ENCODE results near the gene TMEM238L.

The TMEM238L gene

DNA sequence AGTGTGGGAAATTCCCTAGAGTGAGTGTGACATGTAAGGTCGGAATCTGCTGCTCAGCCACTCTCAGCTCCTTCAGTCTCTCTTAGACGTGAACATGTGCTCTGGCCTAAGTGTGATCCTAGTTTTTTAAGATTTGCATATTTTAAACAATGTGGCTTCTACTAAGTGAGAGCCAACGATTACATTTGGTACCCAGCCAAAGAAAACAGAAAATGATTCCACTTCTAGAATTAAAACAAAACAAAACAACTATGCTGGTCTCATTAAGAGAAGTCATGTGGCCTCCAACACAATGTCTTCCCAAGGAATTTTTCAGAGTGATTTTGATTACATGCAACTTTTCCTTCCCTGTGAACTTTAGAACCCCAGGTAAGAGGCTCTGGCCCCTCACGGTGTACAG, 10.1 kb downstream of the TMEM238L start:
- no peak for TF ChIP-seq YY1 (IDR thresholded peaks at IDR 0.05; ENCODE audit: low read depth)
- TF ChIP-seq TCF12 (IDR thresholded peaks at IDR 0.05; ENCODE audit: low read depth) = no peak
- TF ChIP-seq EGR1 (IDR thresholded peaks at IDR 0.05) = no peak
- TF ChIP-seq TAF1 (IDR thresholded peaks at IDR 0.05; ENCODE audit: low read depth) = no peak
- no peak for TF ChIP-seq NFIC (IDR thresholded peaks at IDR 0.05)
- TF ChIP-seq CREB1 (IDR thresholded peaks at IDR 0.05; ENCODE audit: low read depth) = no peak
- TF ChIP-seq, protein P1, sequence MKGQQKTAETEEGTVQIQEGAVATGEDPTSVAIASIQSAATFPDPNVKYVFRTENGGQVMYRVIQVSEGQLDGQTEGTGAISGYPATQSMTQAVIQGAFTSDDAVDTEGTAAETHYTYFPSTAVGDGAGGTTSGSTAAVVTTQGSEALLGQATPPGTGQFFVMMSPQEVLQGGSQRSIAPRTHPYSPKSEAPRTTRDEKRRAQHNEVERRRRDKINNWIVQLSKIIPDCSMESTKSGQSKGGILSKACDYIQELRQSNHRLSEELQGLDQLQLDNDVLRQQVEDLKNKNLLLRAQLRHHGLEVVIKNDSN (IDR thresholded peaks at IDR 0.05) = no peak
- no peak for TF ChIP-seq ZBTB7A (IDR thresholded peaks at IDR 0.05; ENCODE audit: low read depth)
- no peak for TF ChIP-seq FOXM1 (IDR thresholded peaks at IDR 0.05; ENCODE audit: borderline replicate concordance, low read depth)
- TF ChIP-seq, protein P2, sequence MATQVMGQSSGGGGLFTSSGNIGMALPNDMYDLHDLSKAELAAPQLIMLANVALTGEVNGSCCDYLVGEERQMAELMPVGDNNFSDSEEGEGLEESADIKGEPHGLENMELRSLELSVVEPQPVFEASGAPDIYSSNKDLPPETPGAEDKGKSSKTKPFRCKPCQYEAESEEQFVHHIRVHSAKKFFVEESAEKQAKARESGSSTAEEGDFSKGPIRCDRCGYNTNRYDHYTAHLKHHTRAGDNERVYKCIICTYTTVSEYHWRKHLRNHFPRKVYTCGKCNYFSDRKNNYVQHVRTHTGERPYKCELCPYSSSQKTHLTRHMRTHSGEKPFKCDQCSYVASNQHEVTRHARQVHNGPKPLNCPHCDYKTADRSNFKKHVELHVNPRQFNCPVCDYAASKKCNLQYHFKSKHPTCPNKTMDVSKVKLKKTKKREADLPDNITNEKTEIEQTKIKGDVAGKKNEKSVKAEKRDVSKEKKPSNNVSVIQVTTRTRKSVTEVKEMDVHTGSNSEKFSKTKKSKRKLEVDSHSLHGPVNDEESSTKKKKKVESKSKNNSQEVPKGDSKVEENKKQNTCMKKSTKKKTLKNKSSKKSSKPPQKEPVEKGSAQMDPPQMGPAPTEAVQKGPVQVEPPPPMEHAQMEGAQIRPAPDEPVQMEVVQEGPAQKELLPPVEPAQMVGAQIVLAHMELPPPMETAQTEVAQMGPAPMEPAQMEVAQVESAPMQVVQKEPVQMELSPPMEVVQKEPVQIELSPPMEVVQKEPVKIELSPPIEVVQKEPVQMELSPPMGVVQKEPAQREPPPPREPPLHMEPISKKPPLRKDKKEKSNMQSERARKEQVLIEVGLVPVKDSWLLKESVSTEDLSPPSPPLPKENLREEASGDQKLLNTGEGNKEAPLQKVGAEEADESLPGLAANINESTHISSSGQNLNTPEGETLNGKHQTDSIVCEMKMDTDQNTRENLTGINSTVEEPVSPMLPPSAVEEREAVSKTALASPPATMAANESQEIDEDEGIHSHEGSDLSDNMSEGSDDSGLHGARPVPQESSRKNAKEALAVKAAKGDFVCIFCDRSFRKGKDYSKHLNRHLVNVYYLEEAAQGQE (IDR thresholded peaks at IDR 0.05; ENCODE audit: low read depth) = no peak
- no peak for TF ChIP-seq EP300 (IDR thresholded peaks at IDR 0.05; ENCODE audit: borderline replicate concordance)
- no peak for TF ChIP-seq TEAD4 (IDR thresholded peaks at IDR 0.05)

DNA sequence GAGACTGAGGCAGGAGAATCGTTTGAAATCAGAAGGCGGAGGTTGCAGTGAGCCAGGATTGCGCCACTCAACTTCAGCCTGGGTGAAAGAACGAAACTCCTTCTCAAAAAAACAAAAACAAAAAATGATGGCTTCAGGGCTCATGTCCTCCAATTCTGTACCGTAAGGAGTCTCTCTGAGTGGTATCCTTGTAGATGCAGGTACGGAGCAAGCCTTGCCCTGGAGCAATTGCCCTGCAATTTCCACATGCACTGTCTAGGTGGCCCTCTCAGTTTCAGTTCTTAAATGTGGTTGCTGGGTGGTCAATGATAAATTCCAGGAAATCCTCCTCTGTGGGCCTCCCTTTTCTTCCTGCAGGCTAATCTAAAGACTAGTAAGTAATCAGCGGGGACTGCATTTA, 10.6 kb downstream of the TMEM238L start:
- TF ChIP-seq, protein P1 (IDR thresholded peaks at IDR 0.05) = no peak
- no peak for TF ChIP-seq RAD21 (IDR thresholded peaks at IDR 0.05; ENCODE audit: low read depth)
- TF ChIP-seq, protein P3, sequence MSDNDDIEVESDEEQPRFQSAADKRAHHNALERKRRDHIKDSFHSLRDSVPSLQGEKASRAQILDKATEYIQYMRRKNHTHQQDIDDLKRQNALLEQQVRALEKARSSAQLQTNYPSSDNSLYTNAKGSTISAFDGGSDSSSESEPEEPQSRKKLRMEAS (IDR thresholded peaks at IDR 0.05) = no peak
- no peak for TF ChIP-seq EP300 (IDR thresholded peaks at IDR 0.05; ENCODE audit: borderline replicate concordance)
- no peak for TF ChIP-seq CEBPB (IDR thresholded peaks at IDR 0.05)
- TF ChIP-seq TAF1 (IDR thresholded peaks at IDR 0.05; ENCODE audit: low read depth) = no peak
- TF ChIP-seq EGR1 (IDR thresholded peaks at IDR 0.05) = no peak
- no peak for TF ChIP-seq TCF12 (IDR thresholded peaks at IDR 0.05; ENCODE audit: low read depth)
- TF ChIP-seq YY1 (IDR thresholded peaks at IDR 0.05; ENCODE audit: low read depth) = no peak
- TF ChIP-seq NFIC (IDR thresholded peaks at IDR 0.05) = no peak
- TF ChIP-seq CREB1 (IDR thresholded peaks at IDR 0.05; ENCODE audit: low read depth) = no peak
- no peak for TF ChIP-seq FOXM1 (IDR thresholded peaks at IDR 0.05; ENCODE audit: borderline replicate concordance, low read depth)

DNA sequence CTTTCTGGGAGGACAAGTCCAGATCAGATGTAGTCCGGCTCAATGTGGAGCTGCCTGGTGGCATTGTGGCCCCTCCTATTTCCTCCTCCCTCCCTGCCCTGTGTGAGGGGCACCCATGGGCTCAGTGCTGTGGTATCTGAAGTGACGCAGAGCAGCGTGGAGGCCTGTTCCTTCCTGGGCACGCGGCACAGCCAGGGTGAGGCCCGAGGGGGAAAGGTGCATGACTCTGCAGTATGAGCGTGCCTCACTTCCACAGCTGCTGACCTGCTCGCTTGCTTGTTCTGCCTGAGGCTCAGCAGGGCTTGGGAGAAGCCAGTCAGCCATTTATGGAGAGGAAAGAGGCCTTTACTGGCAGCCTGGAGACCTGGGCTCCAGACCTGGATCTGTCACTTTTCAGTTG, 11.7 kb downstream of the TMEM238L start:
- TF ChIP-seq TEAD4 (IDR thresholded peaks at IDR 0.05) (no peak), RAD21 (IDR thresholded peaks at IDR 0.05; ENCODE audit: low read depth) (no peak), TCF12 (IDR thresholded peaks at IDR 0.05; ENCODE audit: low read depth) (no peak), EP300 (IDR thresholded peaks at IDR 0.05; ENCODE audit: borderline replicate concordance) (no peak), CEBPB (IDR thresholded peaks at IDR 0.05) (no peak), FOXM1 (IDR thresholded peaks at IDR 0.05; ENCODE audit: borderline replicate concordance, low read depth) (no peak), ZBTB7A (IDR thresholded peaks at IDR 0.05; ENCODE audit: low read depth) (no peak), YY1 (IDR thresholded peaks at IDR 0.05; ENCODE audit: low read depth) (no peak), CREB1 (IDR thresholded peaks at IDR 0.05; ENCODE audit: low read depth) (no peak), NFIC (IDR thresholded peaks at IDR 0.05) (no peak), EGR1 (IDR thresholded peaks at IDR 0.05) (no peak)
- TF ChIP-seq, protein P3 (IDR thresholded peaks at IDR 0.05) = no peak
- TF ChIP-seq, protein P2 (IDR thresholded peaks at IDR 0.05; ENCODE audit: low read depth) = no peak

DNA sequence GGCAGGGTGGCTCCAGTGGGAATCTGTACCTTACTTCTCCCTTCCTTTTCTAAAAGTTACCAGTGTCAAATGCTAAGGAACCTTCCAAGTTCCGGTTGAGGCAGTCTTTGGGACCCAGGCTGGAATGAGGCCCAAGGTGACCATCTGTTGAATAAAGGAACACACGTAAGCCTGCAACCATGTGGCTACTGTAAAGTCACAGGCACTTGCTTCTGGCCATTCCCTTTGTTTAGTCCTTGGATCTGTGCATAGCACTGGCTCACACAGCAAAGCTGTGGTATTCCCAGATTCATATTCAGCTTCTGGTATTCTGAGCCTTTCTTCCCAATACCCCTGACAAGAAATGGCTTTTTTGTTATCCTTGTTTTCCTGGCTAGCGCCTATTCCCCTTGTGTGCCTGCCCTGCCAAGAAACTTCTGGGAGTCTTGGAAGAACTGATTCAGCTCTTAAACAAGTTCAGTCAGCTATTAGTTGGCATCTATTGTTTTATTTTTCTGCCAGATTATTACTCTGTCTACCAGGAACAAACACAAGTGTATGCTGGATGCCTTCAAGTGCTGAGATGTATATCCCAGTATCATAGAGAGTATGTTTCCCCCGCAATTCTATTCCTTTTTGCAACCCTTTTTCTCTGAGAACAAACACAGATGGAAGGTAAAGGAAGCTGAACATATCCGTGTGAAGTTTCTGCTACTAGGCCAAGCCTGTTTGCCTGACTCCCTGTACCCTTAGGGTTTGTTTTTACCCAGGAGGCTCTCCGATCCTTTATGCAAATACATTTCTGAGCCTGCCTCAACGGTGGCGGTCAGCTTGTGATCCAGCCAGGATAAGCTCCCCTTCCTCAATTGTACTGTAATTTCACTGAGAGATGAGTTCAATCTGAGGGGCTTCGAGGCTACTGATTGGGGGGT, 13.2 kb downstream of the TMEM238L start:
- TF ChIP-seq TAF1 (IDR thresholded peaks at IDR 0.05; ENCODE audit: low read depth) (no peak), CREB1 (IDR thresholded peaks at IDR 0.05; ENCODE audit: low read depth) (no peak), TEAD4 (IDR thresholded peaks at IDR 0.05) (no peak), FOXM1 (IDR thresholded peaks at IDR 0.05; ENCODE audit: borderline replicate concordance, low read depth) (no peak), YY1 (IDR thresholded peaks at IDR 0.05; ENCODE audit: low read depth) (no peak), RAD21 (IDR thresholded peaks at IDR 0.05; ENCODE audit: low read depth) (no peak)
- TF ChIP-seq, protein P3 (IDR thresholded peaks at IDR 0.05) = no peak

DNA sequence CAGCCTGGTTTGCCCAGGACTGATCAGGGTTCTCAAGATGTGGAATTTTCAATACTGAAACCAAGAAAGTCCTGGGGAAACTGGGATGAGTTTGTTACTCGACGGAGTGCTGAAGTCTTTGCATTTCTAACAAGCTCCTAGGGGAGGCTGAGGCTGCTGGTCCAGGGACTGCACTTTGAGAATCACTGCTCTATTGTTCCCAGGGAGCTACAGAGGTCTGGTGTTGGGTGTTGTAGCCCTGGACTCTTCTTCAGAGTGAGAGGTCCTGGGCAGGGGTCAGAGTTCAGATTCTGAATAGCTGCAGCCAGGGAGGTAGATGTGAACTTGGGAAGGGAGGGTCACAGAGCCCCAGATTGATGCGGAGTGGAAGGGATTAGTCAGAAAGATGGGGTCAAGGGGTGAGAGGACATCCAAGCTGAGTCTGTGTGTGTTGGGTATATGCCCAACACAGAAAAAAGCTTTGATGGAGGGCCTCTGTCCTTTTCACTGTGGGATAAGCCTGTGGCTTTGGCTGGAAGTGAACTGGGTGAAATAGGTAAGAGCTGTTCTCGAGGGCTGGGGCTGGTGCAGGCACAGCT, 14.1 kb downstream of the TMEM238L start:
- TF ChIP-seq CEBPB (IDR thresholded peaks at IDR 0.05) (no peak), ZBTB7A (IDR thresholded peaks at IDR 0.05; ENCODE audit: low read depth) (no peak), CREB1 (IDR thresholded peaks at IDR 0.05; ENCODE audit: low read depth) (no peak), EP300 (IDR thresholded peaks at IDR 0.05; ENCODE audit: borderline replicate concordance) (no peak), TCF12 (IDR thresholded peaks at IDR 0.05; ENCODE audit: low read depth) (no peak), EGR1 (IDR thresholded peaks at IDR 0.05) (no peak), NFIC (IDR thresholded peaks at IDR 0.05) (no peak)
- TF ChIP-seq, protein P1 (IDR thresholded peaks at IDR 0.05) = no peak

Data from Ishikawa (cell line).